ENCODE measurements around the gene NUP37.
"Not testable (repeated sequence)": the region's sequence is repeated elsewhere in the genome, so short reads cannot be mapped to it uniquely, and the experiment has no call there.

The NUP37 gene, protein sequence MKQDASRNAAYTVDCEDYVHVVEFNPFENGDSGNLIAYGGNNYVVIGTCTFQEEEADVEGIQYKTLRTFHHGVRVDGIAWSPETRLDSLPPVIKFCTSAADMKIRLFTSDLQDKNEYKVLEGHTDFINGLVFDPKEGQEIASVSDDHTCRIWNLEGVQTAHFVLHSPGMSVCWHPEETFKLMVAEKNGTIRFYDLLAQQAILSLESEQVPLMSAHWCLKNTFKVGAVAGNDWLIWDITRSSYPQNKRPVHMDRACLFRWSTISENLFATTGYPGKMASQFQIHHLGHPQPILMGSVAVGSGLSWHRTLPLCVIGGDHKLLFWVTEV

DNA sequence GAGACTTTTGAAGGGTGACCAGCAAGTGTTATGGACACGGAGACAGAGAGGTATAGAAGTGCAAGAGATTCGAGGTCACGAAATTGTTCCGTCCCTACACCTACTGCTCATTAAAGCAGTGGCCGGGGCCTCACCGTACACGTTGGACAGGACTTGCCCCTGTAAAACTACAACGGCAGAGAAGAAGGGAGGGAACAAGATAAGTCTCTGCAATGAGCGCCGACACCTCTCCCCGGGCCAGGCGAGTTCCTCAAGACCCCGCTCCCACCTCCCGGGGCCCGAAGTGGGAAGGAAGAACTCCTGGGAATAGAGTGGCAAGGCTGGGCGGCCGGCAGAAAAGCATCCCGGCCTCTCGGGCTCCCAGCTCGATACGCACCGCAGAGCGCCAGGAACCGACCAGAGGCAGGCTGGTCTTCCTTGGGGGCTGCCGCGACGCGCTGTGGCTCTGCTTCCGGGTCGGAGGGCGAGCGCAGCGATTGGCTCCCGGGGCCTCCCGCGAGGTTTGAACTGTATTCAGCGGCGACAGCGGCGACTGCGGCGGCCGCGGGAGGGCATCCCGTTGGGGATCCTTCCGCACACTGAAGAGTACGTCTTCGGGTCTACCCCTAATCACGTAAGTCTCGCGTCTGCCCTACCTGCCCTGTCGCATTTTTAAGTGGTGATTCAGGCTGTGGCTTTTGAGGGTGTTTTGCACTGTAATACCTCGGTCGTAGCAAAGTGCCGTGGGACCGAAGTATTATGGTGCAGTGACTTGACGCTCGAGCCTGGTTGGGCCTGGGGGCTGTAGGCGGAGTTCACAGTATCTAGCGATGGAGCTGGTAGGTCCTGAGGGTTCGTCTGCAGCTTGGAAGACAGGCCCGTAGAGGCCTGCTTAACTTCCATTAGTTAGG, at the start of gene NUP37, which contains the start of gene PARPBP:
TSS of gene NUP37 (minus strand) at position 441 of the 890 bp plus-strand sequence. CDS start 1,596 bp downstream, outside the sequence.
TSS of gene PARPBP (plus strand) at position 510 of the 890 bp plus-strand sequence. CDS start 3,706 bp downstream, outside the sequence.
- in situ Hi-C loops (cut with HindIII; ENCODE audit: low sequenced_read_pairs), result no loop called here

DNA sequence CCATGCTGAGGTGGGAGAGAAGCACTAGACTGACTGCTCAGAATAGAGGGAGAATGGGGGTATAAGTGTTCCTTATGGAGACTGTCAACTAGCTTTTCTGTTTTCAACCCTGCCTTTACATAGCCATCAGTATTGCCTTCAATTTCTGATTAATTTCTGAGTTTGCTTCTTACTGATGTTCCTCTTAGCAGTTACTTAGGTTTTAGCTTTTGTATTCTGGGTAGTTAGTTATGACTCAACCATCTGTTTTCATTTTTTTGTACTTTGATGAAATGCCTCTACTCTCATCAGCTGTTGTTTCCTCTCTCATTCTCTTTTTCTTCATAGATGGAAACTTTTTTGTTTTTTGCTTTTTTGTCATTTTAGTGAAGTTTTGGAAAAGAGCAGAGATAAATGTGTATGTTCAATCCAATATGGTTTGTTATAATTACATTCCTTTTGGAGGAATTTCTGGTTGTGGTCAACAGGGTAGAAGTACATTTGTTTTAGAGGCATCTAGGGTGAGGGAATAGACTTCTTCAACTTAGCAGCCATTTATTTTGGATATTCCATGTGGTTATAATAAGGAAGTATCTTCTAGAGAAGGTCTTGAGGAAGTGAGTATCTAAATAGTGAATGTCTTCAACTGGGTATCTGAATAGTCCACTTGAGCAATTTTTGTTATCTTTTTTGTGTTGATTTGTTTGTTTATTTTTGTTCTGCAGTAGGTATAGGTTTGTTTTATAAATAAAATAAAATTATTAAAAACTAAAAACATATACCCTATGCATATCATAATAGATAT, 48.1 kb upstream of the NUP37 start:
- in situ Hi-C loops (cut with HindIII; ENCODE audit: low sequenced_read_pairs), result no loop called here

DNA sequence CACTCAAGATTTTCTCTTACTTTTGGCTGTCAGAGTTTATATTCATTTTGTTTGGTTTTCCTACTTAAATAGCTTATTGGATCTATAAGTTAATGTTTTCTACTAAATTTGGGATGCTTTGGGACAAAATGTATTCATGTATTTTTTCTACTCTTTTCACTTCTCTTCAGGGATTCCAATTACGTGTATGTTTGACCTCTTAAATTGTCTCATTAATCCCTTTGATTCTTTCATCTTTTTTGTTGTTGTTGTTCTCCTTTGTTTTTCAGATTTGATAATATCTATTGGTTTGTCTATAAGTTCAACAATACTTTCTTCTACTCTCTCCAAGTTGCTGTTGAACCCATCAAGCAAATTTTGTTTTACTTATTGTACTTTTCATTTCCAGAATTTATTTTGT, 43.5 kb upstream of the NUP37 start:
- in situ Hi-C loops (cut with HindIII; ENCODE audit: low sequenced_read_pairs), result no loop called here

DNA sequence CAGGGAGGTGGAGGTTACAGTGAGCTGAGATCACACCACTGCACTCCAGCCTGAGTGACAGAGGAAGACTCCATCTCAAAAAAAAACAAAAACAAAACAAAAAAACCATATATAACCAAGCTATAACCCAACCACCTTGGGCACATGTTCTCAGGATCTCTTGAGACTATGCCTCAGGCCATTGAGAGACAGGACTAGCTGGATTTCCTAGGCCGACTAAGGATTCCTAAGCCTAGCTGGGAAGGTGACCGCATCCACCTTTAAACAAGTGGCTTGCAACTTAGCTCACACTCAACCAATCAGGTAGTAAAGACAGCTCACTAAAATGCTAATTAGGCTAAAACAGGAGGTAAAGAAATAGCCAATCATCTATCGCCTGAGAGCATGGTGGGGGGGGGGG, 35.3 kb upstream of the NUP37 start:
- in situ Hi-C loops (cut with HindIII; ENCODE audit: low sequenced_read_pairs), result not testable (repeated sequence)

DNA sequence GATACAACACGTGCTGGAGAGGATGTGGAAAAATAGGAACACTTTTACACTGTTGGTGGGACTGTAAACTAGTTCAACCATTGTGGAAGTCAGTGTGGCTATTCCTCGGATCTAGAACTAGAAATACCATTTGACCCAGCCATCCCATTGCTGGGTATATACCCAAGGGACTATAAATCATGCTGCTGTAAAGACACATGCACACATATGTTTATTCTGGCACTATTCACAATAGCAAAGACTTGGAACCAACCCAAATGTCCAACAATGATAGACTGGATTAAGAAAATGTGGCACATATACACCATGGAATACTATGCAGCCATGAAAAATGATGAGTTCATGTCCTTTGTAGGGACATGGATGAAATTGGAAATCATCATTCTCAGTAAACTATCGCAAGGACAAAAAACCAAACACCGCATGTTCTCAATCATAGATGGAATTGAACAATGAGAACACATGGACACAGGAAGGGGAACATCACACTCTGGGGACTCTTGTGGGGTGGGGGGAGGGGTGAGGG, 27.2 kb upstream of the NUP37 start:
- in situ Hi-C loops (cut with HindIII; ENCODE audit: low sequenced_read_pairs), result not testable (repeated sequence)

DNA sequence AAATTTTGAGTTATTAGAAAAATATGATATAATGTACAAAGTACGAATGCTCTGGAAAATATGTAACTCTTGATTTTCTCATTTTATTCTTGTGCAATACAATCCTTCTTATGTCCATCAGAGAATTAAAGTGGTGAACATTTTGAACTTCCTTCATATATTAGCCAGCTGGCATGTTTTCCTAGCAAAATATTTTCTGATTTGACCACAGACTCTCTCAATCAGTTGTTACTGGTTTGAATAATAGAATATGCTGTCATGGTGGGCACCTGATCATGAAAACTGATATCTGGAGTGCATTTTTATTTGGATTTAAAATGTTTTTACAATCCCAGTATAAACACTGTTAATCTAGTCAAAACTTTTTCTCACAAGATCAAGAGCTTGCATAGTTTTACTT, 24.3 kb upstream of the NUP37 start:
- in situ Hi-C loops (cut with HindIII; ENCODE audit: low sequenced_read_pairs), result no loop called here

DNA sequence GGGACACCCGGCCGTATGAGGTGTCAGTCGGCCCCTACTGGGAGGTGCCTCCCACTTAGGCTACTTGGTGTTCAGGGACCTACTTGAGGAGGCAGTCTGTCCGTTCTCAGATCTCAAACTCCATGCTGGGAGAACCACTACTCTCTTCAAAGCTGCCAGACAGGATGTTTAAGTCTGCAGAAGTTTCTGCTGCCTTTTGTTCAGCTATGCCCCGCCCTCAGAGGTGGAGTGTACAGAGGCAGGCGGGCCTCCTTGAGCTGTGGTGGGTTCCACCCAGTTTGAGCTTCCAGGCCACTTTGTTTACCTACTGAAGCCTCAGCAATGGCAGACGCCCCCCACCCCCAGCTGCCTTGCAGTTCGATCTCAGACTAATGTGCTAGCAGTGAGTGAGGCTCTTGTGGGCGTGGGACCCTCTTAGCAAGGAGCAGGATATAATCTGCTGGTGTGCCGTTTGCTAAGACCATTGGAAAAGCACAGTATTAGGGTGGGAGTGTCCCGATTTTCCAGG, 23.0 kb upstream of the NUP37 start:
- in situ Hi-C loops (cut with HindIII; ENCODE audit: low sequenced_read_pairs), result not testable (repeated sequence)

DNA sequence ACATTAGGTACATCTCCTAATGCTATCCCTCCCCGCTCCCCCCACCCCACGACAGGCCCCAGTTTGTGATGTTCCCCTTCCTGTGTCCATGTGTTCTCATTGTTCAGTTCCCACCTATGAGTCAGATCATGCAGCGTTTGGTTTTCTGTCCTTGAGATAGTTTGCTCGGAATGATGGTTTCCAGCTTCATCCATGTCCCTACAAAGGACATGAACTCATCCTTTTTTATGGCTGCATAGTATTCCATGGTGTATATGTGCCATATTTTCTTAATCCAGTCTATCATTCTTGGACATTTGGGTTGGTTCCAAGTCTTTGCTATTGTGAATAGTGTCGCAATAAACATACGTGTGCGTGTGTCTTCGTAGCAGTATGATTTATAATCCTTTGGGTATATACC, 17.7 kb upstream of the NUP37 start:
- in situ Hi-C loops (cut with HindIII; ENCODE audit: low sequenced_read_pairs), result not testable (repeated sequence)

DNA sequence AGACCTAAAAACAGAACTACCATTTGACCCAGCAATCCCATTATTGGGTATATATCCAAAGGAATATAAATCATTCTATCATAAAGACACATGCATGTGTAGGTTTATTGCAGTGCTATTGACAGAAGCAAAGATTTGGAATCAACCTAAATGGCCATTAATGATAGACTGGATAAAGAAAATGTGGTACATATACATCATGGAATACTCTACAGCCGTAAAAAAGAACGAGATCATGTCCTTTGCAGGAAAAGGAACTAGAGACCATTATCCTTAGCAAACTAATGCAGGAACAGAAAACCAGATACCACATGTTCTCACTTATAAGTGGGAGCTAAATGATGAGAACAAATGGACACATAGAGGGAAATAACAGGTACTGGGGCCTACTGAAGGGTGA, 11.5 kb upstream of the NUP37 start:
- in situ Hi-C loops (cut with HindIII; ENCODE audit: low sequenced_read_pairs), result not testable (repeated sequence)

DNA sequence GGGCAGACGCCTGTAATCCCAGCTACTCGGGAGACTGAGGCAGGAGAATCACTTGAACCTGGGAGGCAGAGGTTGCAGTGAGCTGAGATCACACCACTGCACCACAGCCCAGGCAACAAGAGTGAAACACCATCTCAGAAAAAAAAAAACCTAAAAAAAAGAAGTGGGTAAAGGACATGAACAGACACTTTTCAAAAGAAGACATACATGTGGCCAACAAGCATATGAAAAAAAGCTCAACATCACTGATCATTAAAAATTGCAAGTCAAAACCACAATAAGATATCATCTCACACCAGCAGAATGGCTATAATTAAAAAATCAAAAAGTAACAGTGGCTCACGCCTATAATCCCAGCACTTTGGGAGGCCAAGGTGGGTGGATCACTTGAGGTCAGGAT, 10.8 kb upstream of the NUP37 start:
- in situ Hi-C loops (cut with HindIII; ENCODE audit: low sequenced_read_pairs), result not testable (repeated sequence)

DNA sequence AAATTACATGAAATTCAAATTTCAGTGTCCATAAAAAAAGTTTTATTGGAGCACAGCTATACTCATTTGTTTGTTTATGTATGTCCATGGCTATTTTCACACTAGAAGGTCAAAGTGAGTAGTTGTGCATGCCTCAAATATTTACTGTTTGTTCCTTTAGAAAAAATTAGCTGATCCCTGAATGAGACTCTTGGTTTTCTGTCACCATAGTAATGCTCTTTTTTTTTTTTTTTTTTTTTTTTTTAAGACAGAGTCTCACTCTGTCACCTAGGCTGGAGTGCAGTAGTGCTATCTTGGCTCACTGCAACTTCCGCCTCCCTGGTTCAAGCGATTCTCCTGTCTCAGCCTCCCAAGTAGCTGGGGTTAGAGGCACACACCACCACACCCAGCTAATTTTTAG, 1.4 kb upstream of the NUP37 start:
- in situ Hi-C loops (cut with HindIII; ENCODE audit: low sequenced_read_pairs), result not testable (repeated sequence)

DNA sequence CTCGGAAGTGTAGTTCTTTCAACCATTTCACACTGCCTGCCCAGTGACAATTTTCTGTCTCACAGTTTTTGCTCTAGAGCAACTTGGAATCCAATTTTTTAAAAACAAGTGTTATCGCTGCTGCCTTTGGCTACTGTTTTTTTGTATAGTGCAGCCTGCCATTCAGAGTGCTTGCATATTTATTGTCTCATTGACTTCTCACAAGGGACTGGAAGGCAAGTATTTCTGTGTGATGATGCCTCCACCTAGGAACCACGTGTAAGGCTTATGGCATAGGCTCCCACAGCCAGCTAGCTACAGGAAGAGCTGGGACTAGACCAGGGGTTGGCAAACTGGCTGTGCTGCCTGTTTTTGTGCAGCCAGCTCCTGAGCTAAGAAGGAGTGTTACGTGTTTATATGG, 972 bp upstream of the NUP37 start:
- in situ Hi-C loops (cut with HindIII; ENCODE audit: low sequenced_read_pairs), result no loop called here

DNA sequence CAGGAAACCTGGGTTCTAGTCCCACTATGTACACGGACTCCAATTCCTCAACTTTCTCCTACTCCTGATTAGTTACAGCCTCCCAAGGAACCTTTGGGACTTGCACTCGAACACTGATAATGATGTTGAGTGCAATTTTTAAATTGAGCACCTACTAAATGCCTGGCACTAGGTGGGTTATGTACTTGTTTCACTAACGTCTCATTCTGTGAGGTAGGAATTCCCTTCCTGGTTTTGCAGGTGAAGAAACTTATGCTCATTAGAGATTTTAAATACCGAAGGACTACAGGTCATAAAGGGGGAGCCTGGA, 605 bp upstream of the NUP37 start:
- in situ Hi-C loops (cut with HindIII; ENCODE audit: low sequenced_read_pairs), result no loop called here

DNA sequence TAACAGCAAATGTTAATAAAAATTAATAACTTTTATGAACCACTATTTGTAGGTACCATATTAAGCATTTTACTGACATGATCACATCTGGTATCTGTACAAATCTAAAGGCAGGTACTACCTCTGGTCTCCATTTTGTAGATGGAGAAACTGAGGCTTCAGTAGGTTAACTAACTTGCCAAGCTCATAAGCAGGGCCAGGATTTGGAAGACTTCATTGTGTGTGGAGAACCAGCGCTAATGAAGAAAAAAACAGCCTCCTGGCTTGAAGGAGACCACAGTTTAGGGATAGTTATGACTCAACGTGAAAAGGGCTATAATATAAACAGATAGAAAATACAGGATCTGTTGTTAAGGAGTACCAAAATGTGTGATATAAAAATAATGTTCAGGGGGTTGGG, 1.0 kb downstream of the NUP37 start:
- in situ Hi-C loops (cut with HindIII; ENCODE audit: low sequenced_read_pairs), result no loop called here

DNA sequence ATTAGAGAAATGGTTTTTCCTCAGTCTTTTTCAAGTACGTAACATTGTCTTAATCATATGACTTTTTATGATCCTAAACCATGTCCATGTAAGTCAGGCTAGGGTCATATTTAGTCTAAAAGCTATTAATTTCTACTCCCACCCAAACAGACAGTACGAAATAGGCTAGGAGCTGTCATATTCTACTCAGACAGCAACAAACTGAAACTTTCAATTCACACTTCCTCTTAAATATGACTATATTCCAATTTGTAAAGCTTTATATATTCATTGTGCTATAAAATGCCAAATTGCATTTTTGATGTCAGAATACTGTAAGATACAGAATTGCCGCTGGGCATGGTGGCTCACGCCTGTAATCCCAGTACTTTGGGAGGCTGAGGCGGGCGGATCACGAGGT, 3.5 kb downstream of the NUP37 start:
- in situ Hi-C loops (cut with HindIII; ENCODE audit: low sequenced_read_pairs), result no loop called here

DNA sequence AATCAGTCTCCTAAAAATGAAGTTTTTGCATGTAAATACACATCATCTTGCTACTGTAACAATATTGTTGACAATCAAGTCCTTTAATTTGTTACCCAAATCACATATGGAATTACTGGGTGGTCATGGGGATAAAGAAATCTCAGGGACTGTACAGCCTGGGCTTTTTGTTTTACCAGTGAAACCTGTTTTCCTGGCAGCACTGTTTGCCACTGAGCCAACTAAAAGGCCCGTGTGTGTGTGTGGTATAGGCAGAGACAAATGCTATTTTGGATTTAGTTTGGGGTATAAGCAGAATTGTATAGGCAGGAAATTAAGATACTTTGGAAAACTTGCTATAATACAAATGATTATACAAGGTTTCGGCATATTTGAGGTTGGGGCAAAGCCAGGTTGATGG, 5.7 kb downstream of the NUP37 start:
- in situ Hi-C loops (cut with HindIII; ENCODE audit: low sequenced_read_pairs), result no loop called here

DNA sequence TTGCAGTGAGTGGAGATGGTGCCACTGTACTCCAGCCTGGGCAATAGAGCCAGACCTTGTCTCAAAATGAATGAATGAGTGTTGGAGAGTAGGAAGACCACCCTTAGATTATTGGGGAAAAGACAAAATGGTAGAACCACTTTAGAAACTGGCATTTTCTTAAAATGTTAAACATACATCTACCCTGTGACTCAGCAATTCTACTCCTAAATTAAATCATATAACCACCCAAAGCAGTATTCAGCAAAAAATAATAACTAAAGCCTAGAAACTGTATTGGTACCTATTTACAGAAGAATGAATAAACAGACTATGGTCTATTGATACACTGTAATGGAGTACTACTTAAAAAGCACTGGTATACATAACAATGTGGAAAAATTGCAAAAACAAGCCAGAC, 9.1 kb downstream of the NUP37 start:
- in situ Hi-C loops (cut with HindIII; ENCODE audit: low sequenced_read_pairs), result no loop called here

DNA sequence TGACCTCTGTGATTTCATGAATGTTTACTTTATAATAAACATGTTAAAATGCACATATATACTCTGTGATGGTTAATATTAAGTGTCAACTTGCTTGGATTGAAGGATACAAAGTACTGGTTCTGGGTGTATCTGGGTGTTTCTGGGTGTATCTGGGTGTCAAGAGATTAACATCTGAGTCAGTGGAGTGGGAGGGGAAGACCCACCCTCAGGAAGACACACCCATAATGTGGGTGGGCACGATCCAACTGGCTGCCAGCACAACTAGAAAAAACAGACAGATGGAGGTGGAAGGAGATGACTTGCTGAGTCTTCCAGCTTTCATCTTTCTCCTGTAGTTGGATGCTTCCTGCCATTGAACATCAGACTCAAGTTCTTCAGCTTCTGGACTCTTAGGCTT, 11.9 kb downstream of the NUP37 start:
- in situ Hi-C loops (cut with HindIII; ENCODE audit: low sequenced_read_pairs), result no loop called here

DNA sequence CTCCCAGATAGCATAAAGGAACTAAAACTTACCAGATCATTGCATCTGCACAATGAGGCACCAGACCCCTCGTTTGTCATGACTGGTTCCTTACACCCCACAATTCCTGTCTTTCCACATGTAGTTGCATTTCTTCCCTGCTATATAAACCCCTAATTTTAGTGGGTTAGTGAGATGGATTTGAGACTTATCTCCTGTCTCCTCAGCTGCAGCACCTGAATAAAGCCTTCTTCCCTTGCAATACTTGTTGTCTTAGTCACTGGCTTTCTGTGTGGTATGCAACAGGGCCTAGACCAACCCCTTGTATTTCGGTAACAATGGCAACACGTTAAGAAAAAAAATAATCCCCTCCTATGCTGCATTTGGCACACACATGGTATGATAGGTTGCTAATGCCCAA, 13.0 kb downstream of the NUP37 start:
- in situ Hi-C loops (cut with HindIII; ENCODE audit: low sequenced_read_pairs), result no loop called here

DNA sequence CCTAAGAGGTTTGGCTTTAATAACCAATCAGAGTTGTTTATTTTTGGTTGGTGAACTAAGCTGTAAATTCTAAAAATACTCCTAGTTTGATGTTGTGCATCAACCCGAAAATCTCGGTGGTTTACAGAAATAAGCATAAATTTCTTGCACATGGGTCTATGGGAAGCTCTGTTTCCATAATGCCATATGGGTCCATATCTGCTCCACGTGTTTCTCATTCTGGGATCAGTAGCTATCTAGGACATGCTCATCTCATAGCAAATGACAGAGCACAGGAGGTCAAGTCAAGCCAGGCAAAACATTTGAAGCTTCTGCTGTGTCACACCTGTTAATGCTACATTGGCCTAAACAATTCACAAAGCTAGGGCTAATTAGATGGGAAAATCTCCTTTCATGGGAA, 23.1 kb downstream of the NUP37 start:
- in situ Hi-C loops (cut with HindIII; ENCODE audit: low sequenced_read_pairs), result no loop called here

DNA sequence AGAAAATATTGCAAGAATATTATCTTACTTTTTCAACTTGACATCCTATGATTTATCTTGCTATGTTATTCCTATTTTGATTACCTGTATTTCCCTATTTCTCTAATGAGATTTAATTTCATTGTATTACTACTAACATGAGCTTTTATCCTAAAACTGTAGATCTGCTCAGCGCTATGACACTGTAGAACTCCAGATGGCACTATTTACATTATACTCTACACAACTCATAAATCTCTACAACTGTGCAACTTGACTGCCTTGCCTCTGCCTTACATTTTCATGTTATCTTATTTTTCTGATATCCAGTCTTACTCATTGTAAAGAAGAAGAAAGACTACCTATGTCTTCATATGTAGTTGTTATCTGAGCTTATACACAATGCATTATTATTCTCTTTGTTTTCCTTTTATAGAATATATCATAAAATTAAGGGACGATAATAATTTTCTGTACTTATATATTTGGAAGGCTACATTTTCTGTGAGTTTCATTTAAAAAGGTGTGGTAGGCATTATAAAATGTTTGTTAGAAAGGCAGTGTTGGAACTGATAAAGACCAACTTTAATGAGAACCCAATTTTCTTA, 24.1 kb downstream of the NUP37 start:
- in situ Hi-C loops (cut with HindIII; ENCODE audit: low sequenced_read_pairs), result no loop called here

All from DLD1 (cell line).